GM18951 (cell line): ENCODE data around the gene PDSS2.

Source experiments
- POLR2A ChIP-seq: IDR thresholded peaks from 4 replicates; pipeline ENCODE4 v1.6.1; 2011; ENCODE audit warnings: mild to moderate bottlenecking; ENCODE audit not compliant: insufficient read length, insufficient read depth; ENCODE audit errors: extremely low read depth
- in situ Hi-C: fragments of 300-500 bp; cut with MboI; formaldehyde crosslinking; loops from one replicate; pipeline ENCODE4 v1.12.0; 2022; ENCODE audit warnings: low sequenced_read_pairs, mixed read lengths, inconsistent platforms; ENCODE audit not compliant: unreplicated experiment

PDSS2 gene

DNA sequence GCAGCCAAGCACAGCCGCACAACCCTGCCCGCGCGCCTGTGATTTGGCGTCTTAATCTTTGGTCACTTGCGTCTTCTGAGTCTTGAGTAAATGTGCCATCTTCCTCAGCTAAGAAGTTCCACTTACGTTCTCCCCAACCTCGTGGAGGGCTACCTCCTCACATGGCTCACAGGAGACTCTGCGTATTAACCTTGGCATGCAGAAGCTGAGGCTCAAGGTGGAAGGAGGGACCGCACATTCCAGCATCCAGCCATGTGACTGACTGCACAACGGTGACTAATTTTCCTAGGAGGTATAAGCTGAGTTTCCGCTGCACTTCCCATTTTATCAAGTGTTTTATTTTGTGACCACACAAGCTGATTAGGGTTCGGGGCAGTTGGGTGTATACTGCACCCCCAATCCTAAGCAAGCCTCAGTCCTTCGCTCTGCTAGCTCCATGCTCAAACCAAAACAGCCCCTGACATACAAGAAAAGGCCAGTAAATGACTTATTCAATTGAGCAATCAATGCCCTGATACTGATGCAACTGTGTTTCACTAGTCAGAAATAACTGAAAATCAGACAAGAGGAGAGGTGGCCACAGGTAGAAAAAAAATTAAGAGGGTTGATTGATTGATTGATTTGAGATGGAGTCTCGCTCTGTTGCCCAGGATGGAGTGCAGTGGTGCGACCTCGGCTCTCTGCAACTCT lies 351.0 kb downstream of the PDSS2 start:
- no peak for TF ChIP-seq POLR2A
- in situ Hi-C loops = no loop called here

DNA sequence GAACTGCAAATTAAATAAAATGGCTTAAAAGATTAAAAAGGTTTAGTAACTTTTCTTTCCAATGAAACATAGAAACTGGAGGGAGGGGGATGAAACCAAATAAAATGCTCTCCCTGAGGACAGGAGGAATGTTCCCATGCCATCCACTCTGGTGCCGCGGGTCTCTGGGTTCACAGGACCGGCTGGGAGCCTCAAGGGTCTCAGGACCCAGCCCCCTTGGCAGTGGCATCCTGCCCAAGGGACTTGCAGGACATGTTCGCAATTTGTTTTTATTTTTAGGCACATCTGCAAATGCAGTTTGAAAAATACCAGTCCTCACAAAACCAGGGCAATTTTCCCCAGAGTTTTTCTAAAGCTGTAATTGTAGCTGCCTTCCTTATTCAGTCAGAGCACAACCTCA lies 351.6 kb downstream of the PDSS2 start:
- in situ Hi-C loops = no loop called here
- TF ChIP-seq POLR2A = no peak

DNA sequence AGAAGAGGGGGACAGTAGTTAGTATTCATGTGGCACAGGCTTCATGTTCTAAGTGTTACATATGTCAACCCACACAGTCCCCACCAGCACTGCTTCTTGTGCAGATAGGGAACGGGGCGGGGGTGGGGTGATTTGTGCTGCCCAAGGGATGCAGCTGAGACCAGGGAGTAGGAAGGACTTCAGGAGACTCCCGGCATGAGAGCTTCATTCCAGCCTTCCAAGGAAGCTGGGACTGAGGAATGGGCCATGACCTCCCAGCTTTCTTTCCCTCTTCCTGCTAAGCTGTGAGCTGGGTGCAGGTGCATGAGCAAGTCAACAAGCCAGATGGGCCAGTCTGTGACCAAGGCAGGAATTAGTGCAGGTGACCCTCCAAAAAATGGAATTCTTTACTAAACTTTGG lies 353.2 kb downstream of the PDSS2 start:
- in situ Hi-C loops = no loop called here
- TF ChIP-seq POLR2A = no peak

DNA sequence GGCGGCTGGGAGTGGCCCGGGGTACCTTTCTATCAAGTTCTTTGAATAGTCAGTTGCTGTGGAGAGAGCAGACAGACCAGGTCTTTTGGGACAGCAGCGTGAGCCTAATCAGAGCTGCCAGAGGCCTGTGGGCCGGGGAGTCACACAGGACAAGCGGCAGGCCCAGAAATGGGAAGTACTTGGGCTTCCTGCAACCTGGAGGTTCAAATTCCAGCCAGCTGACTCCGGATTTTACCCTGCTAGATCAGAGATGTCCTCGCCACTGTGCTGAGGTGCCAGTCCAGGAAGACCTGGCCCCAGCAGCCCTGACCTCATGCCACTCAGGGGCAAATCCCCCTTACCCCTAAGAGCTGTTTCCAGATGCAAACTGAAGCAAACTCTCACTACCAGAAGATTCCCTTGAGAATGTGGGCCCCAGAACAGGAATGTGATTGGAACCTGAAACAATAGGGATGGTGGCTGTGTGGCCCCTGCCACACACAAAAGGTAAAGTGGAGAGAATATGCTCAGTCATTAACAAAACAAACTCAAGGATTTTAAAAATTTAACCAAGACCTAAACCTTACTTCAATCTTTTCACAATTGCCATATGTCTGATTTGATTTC lies 353.8 kb downstream of the PDSS2 start:
- no peak for TF ChIP-seq POLR2A
- in situ Hi-C loops = no loop called here

DNA sequence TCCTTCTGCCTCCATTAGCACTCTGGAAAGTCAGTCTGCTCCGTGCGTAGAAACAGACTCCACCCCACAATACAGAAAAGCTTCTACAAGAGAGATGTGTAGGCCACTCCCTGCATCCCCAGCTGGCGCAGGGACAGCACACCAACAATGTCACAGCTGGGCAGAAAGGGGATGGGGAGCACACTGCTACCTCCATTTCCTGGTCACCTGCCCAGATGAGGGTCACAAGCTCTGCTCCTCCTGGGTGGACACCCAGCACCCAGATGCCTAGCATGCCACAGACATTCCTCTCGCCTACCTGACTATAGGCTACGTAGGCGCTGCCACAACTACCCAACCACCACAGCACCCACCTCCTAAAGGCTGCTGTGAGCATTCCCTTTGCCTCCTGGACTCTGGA lies 356.3 kb downstream of the PDSS2 start:
- in situ Hi-C loops = no loop called here
- no peak for TF ChIP-seq POLR2A
